ENCODE measurements around the gene IFT57. TPM values are rescaled to one million over a fixed set of nuclear protein-coding genes. Genes with fewer than 3 reads are reported as not detected.
A peak's percentile ranks its signal among the peaks of the same experiment; 100 is the strongest.

IFT57 gene
- total and polyA plus RNA-seq, 9 of the 15 experiments (the other 6 are each of a cell fraction or from before 2014, with no cell fraction given): 1.5 to 20.1 (median 9.9) TPM

DNA sequence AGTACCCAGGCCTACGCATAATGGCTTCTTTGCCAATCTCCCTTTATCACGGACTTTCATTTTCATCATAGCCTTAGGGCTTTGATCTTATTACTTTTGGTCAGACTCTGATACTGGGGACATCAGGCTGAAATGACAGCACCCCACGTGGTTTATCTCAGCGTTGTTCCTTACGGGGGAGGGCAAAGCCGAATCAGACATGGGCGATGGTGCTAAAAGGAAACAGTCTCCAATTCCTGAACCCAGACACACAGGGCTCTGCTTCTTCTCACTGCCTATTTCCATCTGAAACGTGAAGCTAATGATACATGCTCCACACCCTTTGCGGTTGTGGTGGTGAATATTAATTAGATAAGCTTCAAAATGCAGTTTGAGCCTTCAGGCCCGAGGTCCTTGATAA lies 72.0 kb downstream of the IFT57 start:
- ChIA-PET CTCF (ENCODE audit: low intra/inter-chr PET ratio) (no interaction called here), POLR2A (interaction anchor here (1.0 kb wide), 1 partner anchor 70 kb away, joined by 3 read pairs; no protein-coding TSS in a partner anchor)
- peak; percentile 45; the same call in 1 of the 3 replicates for ATAC-seq
- no peaks in the 10 kb centered on the region for H3K27me3 ChIP-seq (ENCODE audit: control insufficient read depth in 2 of 2, insufficient read depth in 2 of 2, low read length in 2 of 2)
- no peak overlapping the region for H3K4me3 ChIP-seq
- peak; percentile 15 for FAIRE-seq
- no peaks in the 10 kb centered on the region for H3K9me3 ChIP-seq (replicated peaks; ENCODE audit: control insufficient read depth, insufficient read depth, low read depth, low read length)
- BruUV-seq (replicated peaks): no TSS peak
- H2AFZ ChIP-seq (ENCODE audit: low read depth, low read length): peak overlapping the region; percentile 51; the same call in 1 of the 2 replicates
- no peaks in the 10 kb centered on the region for H4K20me1 ChIP-seq (replicated peaks; ENCODE audit: control insufficient read depth, insufficient read depth, low read length)
- no peaks in the 10 kb centered on the region for H3K9me1 ChIP-seq (ENCODE audit: control insufficient read depth, insufficient read depth, low read length)
- 12% methylated on average over 10 of the region's 10 CpGs for WGBS (ENCODE audit: insufficient coverage, low coverage, missing lambda C conversion rate)
- intact Hi-C loops (cut with micrococcal nuclease): loop anchor here (10.0 kb wide), 1 partner anchor 175 kb away; no protein-coding TSS in a partner anchor
- H3K4me1 ChIP-seq (replicated peaks in 1 of 2; ENCODE audit: control insufficient read depth in 2 of 2, insufficient read depth in 2 of 2, low read length in 2 of 2): peaks cover 0 to 23% of the 10 kb centered on the region in 2 experiments; a peak in 3 of 5 replicates
- H3K4me2 ChIP-seq (ENCODE audit: insufficient read depth, low read length): no peak overlapping the region
- H3K79me2 ChIP-seq (ENCODE audit: control insufficient read depth, insufficient read depth, low read length): no peaks in the 10 kb centered on the region
- no peaks in the 10 kb centered on the region for H3K36me3 ChIP-seq (ENCODE audit: control insufficient read depth, insufficient read depth, low read length)
- in situ Hi-C loops (cut with MboI): loop anchor here (10.0 kb wide), 1 partner anchor 255 kb away; no protein-coding TSS in a partner anchor
- peak in 2 of 4 experiments; percentile 11 to 14 for DNase-seq (ENCODE audit: extremely low read depth in 1 of 4, low spot score in 3 of 4)
- no peak overlapping the region for H3K27ac ChIP-seq (ENCODE audit: extremely low read depth, low read depth, low read length)
- H3K9ac ChIP-seq (ENCODE audit: insufficient read depth in 1 of 2, low read depth in 2 of 2, low read length in 2 of 2): no peak overlapping the region
- TF ChIP-seq SMAD2 (IDR thresholded peaks at IDR 0.05; ENCODE audit: low read depth, low read length) (no peak), TEAD1 (CRISPR knock-in tag; IDR thresholded peaks at IDR 0.05) (no peak), SAP30 (IDR thresholded peaks at IDR 0.05; ENCODE audit: borderline replicate concordance, insufficient read depth, low read depth, low read length, poor library complexity, severe bottlenecking) (no peak), RAD21 (CRISPR knock-in tag; conservative IDR thresholded peaks at IDR 0.05 in 1 of 2, IDR thresholded peaks at IDR 0.05 in 1 of 2) (no peak), TBP (optimal IDR thresholded peaks at IDR 0.05; ENCODE audit: low read depth, low read length) (peak; percentile 82), YY1 (IDR thresholded peaks at IDR 0.05; ENCODE audit: borderline replicate concordance in 1 of 3, control insufficient read depth in 1 of 3, extremely low read depth in 1 of 3, insufficient read depth in 3 of 3, insufficient read length in 1 of 3, insufficient replicate concordance in 2 of 3, low read depth in 1 of 3, low read length in 2 of 3) (no peak), MTA3 (IDR thresholded peaks at IDR 0.05; ENCODE audit: borderline replicate concordance) (no peak), CCNT2 (IDR thresholded peaks at IDR 0.05; ENCODE audit: borderline replicate concordance, extremely low read depth, insufficient read length, low read depth, low read length) (no peak), SIRT6 (IDR thresholded peaks at IDR 0.05; ENCODE audit: low read depth, low read length) (no peak)
- TF ChIP-seq, protein P1, sequence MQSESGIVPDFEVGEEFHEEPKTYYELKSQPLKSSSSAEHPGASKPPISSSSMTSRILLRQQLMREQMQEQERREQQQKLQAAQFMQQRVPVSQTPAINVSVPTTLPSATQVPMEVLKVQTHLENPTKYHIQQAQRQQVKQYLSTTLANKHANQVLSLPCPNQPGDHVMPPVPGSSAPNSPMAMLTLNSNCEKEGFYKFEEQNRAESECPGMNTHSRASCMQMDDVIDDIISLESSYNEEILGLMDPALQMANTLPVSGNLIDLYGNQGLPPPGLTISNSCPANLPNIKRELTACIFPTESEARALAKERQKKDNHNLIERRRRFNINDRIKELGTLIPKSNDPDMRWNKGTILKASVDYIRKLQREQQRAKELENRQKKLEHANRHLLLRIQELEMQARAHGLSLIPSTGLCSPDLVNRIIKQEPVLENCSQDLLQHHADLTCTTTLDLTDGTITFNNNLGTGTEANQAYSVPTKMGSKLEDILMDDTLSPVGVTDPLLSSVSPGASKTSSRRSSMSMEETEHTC (IDR thresholded peaks at IDR 0.05): no peak
- TF ChIP-seq, protein P2, sequence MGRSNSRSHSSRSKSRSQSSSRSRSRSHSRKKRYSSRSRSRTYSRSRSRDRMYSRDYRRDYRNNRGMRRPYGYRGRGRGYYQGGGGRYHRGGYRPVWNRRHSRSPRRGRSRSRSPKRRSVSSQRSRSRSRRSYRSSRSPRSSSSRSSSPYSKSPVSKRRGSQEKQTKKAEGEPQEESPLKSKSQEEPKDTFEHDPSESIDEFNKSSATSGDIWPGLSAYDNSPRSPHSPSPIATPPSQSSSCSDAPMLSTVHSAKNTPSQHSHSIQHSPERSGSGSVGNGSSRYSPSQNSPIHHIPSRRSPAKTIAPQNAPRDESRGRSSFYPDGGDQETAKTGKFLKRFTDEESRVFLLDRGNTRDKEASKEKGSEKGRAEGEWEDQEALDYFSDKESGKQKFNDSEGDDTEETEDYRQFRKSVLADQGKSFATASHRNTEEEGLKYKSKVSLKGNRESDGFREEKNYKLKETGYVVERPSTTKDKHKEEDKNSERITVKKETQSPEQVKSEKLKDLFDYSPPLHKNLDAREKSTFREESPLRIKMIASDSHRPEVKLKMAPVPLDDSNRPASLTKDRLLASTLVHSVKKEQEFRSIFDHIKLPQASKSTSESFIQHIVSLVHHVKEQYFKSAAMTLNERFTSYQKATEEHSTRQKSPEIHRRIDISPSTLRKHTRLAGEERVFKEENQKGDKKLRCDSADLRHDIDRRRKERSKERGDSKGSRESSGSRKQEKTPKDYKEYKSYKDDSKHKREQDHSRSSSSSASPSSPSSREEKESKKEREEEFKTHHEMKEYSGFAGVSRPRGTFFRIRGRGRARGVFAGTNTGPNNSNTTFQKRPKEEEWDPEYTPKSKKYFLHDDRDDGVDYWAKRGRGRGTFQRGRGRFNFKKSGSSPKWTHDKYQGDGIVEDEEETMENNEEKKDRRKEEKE (IDR thresholded peaks at IDR 0.05; ENCODE audit: borderline replicate concordance in 1 of 2, control insufficient read depth in 1 of 2, low read depth in 2 of 2, low read length in 1 of 2): 0 out of 4 replicates have a peak, but pooled peaks of 1 of the 2 experiments have one; percentile 50
- TF ChIP-seq, protein P3, sequence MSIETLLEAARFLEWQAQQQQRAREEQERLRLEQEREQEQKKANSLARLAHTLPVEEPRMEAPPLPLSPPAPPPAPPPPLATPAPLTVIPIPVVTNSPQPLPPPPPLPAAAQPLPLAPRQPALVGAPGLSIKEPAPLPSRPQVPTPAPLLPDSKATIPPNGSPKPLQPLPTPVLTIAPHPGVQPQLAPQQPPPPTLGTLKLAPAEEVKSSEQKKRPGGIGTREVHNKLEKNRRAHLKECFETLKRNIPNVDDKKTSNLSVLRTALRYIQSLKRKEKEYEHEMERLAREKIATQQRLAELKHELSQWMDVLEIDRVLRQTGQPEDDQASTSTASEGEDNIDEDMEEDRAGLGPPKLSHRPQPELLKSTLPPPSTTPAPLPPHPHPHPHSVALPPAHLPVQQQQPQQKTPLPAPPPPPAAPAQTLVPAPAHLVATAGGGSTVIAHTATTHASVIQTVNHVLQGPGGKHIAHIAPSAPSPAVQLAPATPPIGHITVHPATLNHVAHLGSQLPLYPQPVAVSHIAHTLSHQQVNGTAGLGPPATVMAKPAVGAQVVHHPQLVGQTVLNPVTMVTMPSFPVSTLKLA (conservative IDR thresholded peaks at IDR 0.05): peak in 1 of 2 experiments; percentile 49; a peak in 1 of 4 replicates
